NCI-H1092 (cell line): ENCODE data around the gene EFCAB9.
"Not testable (repeated sequence)": the region's sequence is repeated elsewhere in the genome, so short reads cannot be mapped to it uniquely, and the experiment has no call there.

Experiments
- DNase-seq: peaks from one replicate; lab custom pipeline; 2025; lab: John Stamatoyannopoulos, UW

The EFCAB9 gene

DNA sequence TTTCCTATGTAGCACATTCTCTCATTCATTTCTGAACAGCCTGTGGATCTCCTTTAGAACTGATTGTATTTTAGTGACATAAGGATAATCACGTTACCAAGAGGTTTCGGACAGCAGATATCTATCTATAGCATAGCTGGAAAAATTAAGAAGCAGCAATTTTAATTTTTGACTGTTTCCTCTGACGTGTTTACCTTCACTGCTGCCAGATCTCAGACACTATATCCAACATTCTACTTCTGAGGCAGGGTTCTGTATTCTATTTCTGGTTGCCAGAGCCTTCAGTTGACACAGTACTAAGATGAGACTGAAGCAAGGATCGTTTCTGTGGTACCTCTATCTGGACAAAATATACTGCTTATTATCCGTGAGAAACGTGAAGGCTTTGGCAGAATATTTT lies at the start of gene EFCAB9:
EFCAB9 (plus strand) TSS at position 301 of the 400 bp plus-strand sequence; CDS start at position 302, 1 bp downstream.
- no peak for DNase-seq

DNA sequence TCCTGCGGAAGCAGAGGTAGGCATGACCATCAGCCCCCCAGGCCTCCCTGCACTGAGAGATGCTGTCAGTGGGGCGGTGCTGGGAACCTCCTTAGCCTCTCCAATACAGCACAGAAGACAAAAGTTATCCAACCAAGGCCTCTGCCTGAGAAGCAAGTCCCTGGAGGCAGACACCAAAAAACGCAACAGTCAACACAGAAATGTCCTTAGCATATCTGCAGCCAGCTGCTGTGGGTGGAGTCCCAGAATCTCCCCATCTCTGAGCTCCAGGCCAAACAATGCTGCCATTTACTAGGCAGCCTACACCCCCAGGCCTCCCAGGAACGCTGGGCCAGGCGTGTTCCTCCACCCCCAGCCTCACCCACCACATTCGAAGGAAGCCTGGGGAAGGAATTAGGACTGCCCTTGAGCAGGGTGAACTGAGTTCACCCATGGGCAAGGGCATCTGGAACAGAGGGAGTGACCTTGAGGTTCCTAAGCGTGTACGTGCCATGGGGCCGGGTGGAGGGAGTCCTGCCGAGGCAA lies 49.6 kb upstream of the EFCAB9 start:
- no peak for DNase-seq

DNA sequence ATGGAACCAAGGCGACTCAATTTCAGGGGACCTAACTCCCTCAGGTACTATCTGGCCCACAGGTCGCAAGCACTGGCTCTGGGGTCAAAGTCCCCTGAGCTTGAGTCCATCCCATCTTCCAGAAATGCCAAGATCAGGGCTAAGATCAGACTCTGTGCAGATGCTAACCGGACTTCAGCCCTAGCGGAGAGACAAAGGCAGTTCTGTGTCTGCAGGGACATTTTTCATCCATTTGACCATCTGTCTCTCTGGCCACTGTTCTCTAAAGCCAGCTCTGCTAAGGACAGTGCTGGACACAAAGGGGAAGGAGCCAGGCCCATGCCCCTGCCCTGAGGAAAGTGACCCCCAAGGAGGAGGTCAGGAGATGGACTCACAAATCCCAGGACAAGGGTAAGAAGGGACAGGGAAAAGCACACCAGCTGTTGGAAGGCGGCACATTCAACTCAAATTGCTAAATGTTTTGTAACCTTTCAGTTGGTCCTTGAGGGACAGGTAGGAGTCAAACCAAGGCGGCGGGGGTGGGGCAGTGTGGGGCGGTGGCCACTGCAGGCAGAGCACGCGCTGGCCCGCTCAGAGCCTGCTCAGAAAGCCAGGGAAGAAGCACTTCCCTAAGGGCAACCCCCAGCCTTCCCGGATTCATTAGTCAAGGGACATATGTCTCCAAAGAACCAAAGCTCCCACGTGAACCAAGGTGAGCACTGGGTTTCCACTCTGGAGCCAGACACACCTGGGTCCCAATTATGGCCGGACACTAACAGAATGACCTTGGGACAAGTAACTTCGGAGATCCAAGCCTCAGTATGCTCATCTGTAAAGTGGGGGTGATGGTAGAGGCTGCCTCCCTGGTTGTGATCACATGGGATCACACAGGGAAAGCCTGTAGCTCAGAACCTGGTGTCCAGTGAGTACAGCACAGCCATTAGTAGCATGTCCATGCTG lies 48.8 kb upstream of the EFCAB9 start:
- DNase-seq, result no peak

DNA sequence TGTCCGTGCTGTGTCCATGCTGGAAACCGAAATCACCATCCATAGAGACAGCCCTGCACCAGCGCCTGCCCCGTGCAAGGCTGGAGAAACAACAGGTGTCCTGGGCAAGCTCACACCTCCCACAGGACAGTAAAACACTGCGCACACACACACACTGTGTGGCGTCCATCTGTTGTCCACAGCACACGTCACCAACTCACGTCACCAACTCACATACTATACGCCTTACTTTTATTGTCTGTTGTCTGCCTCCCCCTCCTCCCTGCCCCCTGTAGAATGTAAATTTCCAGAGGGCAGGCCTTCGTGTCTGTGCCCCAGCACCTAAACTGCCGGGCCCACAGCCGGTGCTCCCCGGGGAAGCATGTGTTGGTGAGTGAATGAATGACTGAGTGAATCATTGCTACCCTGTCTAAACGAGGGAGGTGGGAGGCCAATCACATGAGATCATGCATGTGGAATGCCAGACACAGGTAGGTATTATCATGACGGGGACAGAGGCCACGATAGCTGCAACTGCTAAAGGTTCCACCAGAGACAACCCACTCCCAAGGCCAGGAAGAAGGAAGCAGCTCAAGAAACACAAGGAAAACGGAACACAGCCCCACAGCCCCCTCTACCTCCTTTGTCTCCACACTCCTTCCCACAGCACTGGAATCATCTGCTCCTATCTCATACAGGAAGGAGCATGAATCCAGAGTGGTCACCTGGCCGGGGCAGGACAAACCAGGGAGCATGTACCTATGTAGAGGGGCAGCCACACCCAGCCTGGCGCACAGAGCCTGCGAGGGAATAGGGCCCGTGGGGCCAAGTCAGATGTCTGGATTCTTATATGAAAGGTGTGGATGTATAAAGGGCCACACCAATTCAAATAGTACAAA lies 47.9 kb upstream of the EFCAB9 start:
- no peak for DNase-seq

DNA sequence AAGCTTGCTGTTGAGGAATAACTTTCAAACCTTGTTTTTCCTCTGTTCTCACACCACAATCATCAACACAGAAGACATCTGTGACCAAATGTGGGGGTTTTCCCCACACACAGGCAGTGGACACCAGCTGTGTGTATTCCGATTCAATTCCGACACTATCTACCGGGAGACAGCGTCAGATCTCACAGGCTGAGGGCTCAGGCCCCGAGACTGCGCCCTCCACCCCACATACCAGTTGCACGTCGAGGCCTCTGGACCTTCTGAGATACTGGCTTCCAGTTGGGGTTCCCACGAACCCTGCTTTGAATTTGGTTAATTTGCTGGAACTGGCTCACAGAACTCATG lies 47.3 kb upstream of the EFCAB9 start:
- DNase-seq, result no peak

DNA sequence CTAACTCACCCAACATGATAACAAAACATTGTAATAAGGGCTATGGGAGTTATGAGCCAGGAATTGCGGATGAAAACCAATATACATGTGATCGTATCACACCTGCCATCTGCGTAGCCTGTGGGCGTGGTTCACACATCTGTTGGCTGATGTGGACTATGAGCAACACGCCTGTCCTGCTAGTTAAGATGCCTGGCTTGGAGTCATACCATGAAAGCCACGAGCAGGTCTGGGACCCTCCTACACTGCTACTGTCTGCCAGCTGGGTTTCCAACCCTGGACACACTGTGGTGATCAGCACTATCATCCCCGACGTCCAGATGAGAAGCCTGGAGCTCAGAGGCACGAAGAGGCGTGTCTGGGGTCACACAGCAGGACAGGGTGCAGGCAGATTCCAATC lies 46.1 kb upstream of the EFCAB9 start:
- DNase-seq, result no peak

DNA sequence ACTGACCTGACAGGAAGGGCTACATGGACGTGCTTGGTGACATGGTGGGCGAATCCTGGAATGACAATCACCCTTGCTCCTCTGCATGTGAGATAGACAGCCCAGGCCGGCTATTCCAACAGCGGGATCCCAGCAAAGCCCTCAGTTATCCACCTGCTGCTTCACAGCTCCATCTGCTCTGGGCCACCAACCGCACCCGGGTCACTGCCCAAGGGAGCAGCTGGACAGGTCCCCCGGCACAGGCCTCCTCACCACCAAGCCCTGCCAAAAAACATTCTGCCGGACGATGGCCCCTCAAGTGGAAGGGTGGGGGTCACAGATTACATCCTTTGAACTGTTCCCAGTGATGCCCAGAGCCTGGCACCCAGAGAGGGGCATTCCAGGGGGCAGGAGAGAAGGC lies 45.6 kb upstream of the EFCAB9 start:
- DNase-seq, result no peak

DNA sequence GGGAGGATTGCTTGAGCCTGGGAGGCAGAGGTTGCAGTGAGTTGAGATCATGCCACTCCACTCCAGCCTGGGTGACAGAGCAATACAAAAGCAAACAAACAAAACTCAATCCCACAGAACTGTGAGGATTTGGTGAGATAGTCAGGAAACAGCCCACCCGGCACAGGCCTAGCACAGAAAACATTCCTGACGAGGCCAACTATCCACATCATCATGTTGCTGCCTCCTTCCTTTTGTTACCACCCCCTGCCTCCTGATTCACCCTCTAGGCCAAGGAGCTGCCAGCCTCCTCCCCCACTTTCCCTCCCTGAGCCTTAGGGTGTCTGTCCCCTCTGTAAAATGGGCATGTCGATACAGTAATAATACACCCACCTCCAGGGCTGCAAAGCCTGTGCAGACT lies 44.9 kb upstream of the EFCAB9 start:
- DNase-seq, result no peak

DNA sequence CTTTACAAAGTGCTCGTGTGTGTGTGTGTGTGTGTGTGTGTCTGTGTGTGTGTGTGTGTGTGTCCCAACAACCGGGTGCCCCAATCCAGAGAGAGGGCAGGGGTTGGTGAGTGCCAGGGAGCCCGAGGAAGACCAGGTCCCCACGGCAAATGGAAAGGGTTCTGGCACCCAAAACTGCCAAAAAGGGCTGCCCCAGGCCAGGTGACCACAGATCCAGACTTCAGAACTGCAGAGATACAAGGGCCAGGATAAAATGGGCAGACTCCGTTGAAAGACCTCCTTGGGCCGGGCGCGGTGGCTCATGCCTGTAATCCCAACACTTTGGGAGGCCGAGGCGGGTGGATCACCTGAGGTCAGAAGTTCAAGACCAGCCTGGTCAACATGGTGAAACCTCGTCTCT lies 44.5 kb upstream of the EFCAB9 start:
- DNase-seq, result not testable (repeated sequence)

DNA sequence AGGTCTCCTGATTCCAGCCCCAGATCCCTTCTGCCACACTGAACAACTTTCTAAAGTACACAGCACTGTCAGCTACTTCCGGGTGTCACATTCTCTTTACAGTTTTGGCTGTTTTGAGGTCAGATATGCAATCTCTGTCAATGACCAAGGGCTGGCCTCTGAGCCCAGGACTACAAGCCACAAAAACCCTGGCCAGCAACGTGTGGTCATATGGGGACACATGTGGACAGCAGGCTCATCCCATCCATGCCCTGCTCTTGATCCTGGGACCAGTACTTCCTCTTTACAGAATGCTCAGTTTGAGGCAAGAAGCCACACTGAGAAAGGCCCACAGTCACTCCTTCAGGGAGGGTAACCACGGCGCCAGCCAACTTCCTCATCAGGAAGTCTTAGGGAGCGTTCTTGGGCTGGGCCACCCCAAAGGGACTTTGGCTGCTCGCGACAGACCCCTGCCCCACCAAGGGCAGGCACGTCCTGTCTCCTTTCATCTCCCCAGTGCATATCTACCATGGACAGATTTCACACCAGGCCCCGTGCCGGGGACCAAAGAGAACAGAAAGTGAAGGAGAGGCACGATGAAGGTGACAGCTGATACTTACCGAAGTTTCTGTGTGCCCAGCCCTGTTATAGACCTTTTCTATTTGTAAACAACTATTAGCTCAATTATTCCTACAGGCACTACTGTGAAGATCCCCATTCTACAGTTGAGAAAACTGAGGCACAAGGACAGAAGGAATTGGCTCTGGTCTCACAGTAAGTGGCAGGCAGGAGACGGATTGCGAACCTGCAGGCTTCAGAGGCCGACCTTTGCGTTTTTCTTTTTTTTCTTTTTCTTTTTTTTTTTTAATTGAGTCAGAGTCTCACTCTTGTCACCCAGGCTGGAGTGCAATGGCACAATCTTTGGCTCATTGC lies 43.2 kb upstream of the EFCAB9 start:
- DNase-seq, result no peak

DNA sequence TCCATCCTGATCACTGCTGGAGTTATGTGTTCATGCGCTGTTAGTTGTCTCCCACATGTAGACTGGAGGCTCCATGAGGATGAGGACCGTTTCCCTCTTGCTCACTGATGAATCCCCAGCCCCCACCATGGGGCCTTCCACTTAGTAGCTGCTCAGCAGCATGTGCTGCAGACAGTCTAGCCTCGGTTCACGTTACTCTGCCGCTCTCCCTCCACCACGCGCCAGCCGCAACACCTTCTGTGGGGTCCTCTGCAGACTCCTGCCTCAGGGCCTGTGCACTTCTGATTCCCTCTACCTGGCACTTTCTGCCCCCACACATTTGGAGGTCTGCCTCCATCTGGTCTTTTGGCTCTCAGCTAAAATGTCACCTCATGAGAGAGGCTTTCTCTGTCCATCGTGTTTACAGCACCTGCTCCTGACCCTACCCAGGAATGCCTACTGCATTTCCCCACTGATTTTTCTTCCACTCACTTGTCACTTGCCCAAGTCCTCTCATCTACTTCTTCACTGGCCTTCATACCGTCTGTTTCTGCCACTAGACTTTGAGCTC lies 42.2 kb upstream of the EFCAB9 start:
- DNase-seq, result no peak

DNA sequence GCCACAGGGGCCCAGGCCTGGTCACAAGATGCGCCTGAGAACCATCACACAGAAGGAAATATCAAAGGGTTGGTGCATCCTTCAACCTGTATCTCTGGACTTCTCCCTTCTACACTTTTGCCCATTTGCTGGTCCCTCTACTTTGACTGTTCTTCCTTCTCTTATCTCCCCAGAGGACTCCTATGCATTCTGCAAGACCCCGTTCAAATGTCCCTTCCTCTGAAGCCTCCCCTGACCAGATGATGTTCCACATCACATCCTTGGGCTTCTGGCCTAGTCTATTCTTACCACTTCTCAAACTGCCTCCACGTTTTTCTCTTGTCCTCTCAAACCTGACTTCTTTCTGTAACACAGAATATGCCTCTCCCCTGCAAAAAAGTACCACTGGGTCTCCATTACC lies 40.3 kb upstream of the EFCAB9 start:
- no peak for DNase-seq

DNA sequence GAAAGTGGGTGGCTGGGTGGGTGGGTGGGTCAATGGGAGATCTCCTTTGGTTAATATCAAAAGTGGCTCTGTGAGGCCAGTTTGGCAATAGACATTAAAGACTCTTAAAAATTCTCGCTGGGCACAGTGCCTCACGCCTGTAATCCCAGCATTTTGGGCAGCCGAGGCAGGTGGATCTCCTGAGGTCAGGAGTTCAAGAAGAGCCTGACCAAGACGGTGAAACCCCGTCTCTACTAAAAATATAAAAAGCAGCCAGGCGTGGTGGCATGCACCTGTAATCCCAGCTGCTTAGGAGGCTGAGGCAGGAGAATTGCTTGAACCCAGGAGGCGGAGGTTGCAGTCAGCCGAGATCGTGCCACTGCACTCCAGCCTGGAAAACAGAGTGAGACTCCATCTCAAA lies 38.9 kb upstream of the EFCAB9 start:
- not testable (repeated sequence) for DNase-seq

DNA sequence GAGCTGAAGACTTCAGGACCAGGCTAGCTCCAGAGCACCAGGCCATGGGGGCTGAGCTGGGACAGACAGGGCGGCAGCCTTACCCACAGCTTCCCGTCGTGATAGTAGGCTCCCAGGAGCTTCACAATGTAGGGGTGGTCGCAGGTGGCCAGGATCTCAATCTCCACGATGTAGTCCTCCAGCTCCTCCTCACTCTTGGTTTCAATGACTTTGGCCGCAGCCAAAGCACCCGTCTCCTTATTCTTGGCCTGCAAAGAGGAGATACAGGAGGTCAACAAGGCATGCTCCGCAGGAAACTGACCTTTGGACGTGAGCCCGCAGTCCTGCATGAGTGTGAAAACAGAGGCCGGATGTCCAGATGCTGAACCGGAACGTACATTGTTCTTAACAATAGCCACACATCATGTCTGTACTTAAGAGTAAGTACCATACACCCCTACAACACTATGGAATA lies 37.4 kb upstream of the EFCAB9 start:
- DNase-seq, result no peak

DNA sequence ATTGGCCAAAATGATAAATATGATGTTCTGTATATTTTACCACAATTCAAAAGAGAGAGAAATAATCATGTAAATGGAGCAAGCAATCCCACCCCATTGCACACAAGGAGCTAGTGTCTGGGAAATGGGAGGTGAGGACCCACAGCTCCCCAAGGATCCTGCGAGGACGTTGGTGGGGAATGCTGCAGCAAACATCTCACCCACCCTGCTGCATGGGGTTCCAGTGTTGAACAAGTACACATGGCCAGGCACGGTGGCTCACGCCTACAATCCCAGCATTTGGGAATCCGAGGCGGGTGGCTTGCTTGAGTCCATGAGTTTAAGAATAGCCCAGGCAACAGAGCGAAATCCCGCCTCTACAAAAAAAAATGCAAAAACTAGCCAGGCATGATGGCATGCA lies 35.0 kb upstream of the EFCAB9 start:
- no peak for DNase-seq

DNA sequence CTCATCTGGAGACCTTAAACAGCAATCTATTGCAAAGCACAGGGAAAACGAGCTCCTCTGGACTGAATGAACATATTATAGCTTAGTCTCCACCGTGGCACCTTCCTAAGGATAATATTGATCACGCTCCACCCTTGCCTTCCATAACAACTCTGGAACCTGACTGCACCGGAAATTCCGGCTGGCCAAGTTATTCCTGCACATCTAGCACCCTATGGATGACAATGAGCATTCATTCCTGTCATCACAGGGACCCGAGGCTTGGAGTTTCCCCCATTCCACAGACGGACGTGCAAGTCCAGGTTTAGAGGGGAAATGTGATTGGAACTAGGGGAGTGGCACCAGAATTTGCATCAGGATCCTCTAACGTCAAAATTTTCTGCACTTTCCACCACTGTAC lies 33.5 kb upstream of the EFCAB9 start:
- no peak for DNase-seq

DNA sequence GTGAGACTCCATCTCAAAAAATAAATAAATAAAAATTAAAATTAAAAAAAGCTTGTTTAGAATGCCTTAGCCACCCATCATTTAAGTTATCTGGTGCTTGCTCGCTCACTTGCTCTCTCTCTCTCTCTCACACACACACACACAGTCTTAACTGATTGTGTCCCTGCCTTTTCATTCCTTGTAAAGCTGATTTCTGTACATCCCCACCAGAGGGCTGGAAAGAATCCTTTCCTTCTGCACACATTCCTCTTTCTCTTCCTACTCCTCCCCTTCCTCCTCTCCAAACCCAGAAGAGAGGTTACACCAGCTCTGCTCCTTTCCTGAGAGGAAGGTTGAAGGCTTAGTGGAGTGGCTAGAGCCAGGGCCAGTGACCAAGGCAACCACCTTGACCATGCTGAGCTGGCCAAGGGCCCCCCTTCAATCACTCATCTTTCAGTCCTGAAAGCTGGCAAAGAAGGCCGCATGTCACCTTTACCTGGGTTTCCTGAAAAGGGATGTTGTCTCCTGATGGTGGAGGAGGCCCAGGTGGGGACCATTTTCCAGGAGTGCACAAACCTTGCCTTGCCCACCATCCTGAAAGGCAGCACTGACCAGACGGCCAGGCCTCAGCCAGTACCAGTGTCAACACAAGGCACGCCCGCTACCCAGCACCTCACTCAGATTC lies 31.5 kb upstream of the EFCAB9 start:
- no peak for DNase-seq

DNA sequence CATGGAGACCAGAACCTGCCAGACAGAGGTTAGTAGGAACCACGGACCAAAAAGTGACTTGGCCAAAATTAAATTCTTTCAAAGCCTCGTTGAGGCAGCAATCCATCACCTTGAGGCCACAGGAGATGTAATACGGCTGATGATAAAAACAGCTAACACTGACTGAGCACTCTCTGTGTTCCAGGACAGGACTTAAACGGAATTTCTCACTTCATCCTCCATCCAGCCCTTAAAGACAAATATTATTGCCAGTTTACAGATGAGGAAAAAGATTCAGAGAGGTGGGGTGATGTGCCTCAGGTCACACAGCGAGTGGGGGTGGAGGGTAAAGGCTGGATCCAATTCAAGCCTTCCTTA lies 31.0 kb upstream of the EFCAB9 start:
- no peak for DNase-seq

DNA sequence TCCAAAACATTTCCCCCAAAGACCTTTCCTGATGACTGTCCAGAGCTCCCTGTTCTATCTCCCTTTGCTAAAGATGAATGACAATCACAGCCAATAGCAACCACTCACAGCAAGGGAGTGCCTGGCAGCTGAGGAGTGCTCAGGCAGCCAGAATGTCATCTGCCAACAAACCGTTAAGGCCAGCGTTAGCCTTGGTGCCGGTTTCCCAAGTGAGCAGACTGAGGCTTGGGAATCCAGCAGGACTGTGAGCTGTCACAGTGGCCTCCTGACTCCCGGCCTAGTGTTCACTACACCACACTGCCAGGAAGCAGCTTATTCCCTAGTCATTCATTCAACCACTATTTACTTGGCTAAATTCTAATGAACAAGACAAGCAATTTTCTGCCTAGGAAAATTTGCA lies 30.6 kb upstream of the EFCAB9 start:
- no peak for DNase-seq

DNA sequence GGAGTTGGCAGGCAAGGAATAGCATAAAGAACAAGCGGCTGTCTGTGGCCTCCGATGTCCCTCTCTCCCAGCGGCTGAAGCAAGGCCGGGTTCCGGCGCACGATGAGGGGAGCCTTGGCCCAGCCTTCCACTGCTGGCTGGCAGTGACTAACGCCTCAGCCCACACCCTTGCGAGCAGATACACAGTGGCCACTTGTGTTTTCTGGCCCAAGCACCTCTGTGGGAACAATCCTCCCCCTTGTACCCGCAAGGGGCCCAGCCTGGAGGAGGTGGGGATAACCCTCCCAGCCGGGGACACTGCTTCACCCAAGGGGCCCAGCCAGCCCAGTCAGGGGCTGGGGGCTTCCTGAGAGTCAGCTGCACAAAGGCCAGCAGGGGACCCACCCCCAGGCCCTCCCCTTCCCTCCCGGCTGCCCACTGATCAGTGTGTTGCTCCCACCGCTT lies 29.2 kb upstream of the EFCAB9 start:
- DNase-seq, result no peak

DNA sequence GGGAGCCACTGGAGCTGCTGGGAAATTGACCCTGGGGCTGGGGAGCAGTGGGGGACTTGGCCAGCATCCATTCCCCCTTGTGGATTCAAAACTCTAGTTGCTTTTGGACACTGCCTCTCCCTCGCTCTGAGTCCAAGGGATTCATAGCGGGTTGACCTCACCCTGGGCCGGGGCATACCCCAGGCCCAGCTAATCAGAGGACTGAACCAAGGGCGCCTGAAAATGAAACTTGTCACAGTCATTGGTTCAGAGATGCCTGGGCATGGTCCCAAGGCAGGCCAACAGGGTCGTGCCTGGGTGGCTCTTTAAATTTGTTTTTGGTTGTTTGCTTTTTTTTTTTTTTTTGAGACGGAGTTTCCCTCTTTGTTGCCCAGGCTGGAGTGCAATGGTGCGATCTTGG lies 28.5 kb upstream of the EFCAB9 start:
- no peak for DNase-seq
